GM10248 (cell line): ENCODE measurements around the gene SOCS2.
A peak's percentile ranks its signal among the peaks of the same experiment; 100 is the strongest.

Source experiments
- CTCF ChIA-PET: fragments of 300-600 bp; sonication (Branson Sonifier 250); formaldehyde crosslinking; extraction: SDS; loops from one replicate; lab custom pipeline; 2021; ENCODE audit warnings: antibody characterized with exemption; lab: Yijun Ruan, JAX
- POLR2A ChIA-PET: fragments of 350-650 bp; sonication (Branson Sonifier 250); formaldehyde crosslinking; extraction: SDS; loops from one replicate; lab custom pipeline; 2020; ENCODE audit warnings: antibody characterized with exemption; lab: Yijun Ruan, JAX
- DNase-seq: peaks from one replicate; pipeline ENCODE4 v3.0.0; 2012; ENCODE audit errors: extremely low spot score
- CTCF ChIP-seq: IDR thresholded peaks from 2 replicates; pipeline ENCODE4 v1.5.1; 2012; ENCODE audit warnings: mild to moderate bottlenecking, low read depth; ENCODE audit errors: extremely low read depth, missing control alignments, control extremely low read depth

The SOCS2 gene

GRCh38 chr12:93565760-93566159 lies 6.7 kb upstream of the SOCS2 start:
- no peak for TF ChIP-seq CTCF
- CTCF ChIA-PET = interaction anchor here (1.3 to 7.8 kb wide), 2 partner anchors 237 to 536 kb away, joined by 3 to 123 read pairs; no protein-coding TSS in a partner anchor
- no peak for DNase-seq
- POLR2A ChIA-PET = no interaction called here

- no peak for DNase-seq
- ChIA-PET CTCF (interaction anchor here (0.7 to 7.8 kb wide), 7 partner anchors 13 to 696 kb away, joined by 3 to 123 read pairs (median 5); no protein-coding TSS in a partner anchor), POLR2A (no interaction called here)
- no peak for TF ChIP-seq CTCF
These were observed 5.3 kb upstream of the SOCS2 start for GRCh38 chr12:93567174-93567573.

- POLR2A ChIA-PET = no interaction called here
- no peak for TF ChIP-seq CTCF
- DNase-seq = no peak
- CTCF ChIA-PET = interaction anchor here (0.6 to 7.8 kb wide), 8 partner anchors 9 to 580 kb away, joined by 3 to 123 read pairs (median 4); no protein-coding TSS in a partner anchor
These were observed 4.4 kb upstream of the SOCS2 start for GRCh38 chr12:93568091-93568490.

- CTCF ChIA-PET = interaction anchor here (0.6 to 7.8 kb wide), 32 partner anchors 9 to 963 kb away, joined by 3 to 123 read pairs (median 4); partner anchors contain the start of genes CRADD and MRPL42
- TF ChIP-seq CTCF = no peak
- DNase-seq = peak; percentile 37
- POLR2A ChIA-PET = interaction anchor here (0.7 kb wide), 2 partner anchors 124 to 134 kb away, joined by 3 read pairs; no protein-coding TSS in a partner anchor
These were observed 3.2 kb upstream of the SOCS2 start for GRCh38 chr12:93569301-93569655.

- peak; percentile 76 for TF ChIP-seq CTCF
- CTCF ChIA-PET = interaction anchor here (0.6 to 7.8 kb wide), 32 partner anchors 10 to 962 kb away, joined by 3 to 123 read pairs (median 4); partner anchors contain the start of genes CRADD and MRPL42
- POLR2A ChIA-PET = interaction anchor here (0.7 kb wide), 1 partner anchor 125 kb away, joined by 3 read pairs; no protein-coding TSS in a partner anchor
- peak; percentile 86 for DNase-seq
These were observed 2.6 kb upstream of the SOCS2 start for GRCh38 chr12:93569656-93570551.

GRCh38 chr12:93570552-93571364 lies 1.7 kb upstream of the SOCS2 start:
- ChIA-PET POLR2A (no interaction called here), CTCF (interaction anchor here (1.6 to 7.8 kb wide), 5 partner anchors 10 to 564 kb away, joined by 4 to 123 read pairs (median 9); no protein-coding TSS in a partner anchor)
- TF ChIP-seq CTCF = no peak
- peak; percentile 84 for DNase-seq
